Osteoblast (primary cell): ENCODE results near the gene NMNAT3. TPM values are rescaled to one million over a fixed set of nuclear protein-coding genes. Genes with fewer than 3 reads are reported as not detected.

ENCODE experiments used
- DNase-seq: peaks from one replicate; pipeline ENCODE4 v3.0.0; 2011; ENCODE audit warnings: low spot score, mixed read lengths; ENCODE audit not compliant: insufficient read length; ENCODE audit errors: missing footprints
- H2AFZ ChIP-seq: 2 replicates; pipeline ENCODE4 v1.6.0; 2011; ENCODE audit warnings: mild to moderate bottlenecking, low read length
- H3K27ac ChIP-seq: 2 replicates; pipeline ENCODE4 v1.5.1; 2011; ENCODE audit warnings: mild to moderate bottlenecking, low read depth, low read length, moderate library complexity
- H3K27me3 ChIP-seq: 2 replicates; pipeline ENCODE4 v1.6.0; 2012; ENCODE audit warnings: mild to moderate bottlenecking, control low read depth, inconsistent platforms, low read length, moderate library complexity; ENCODE audit not compliant: insufficient read depth
- H3K36me3 ChIP-seq: 2 replicates; pipeline ENCODE4 v1.5.1; 2011; ENCODE audit warnings: mild to moderate bottlenecking, low read length, control low read depth, moderate library complexity; ENCODE audit not compliant: insufficient read depth
- H3K4me1 ChIP-seq: 2 replicates; pipeline ENCODE4 v1.5.1; 2011; ENCODE audit warnings: mild to moderate bottlenecking, low read length, control low read depth, moderate library complexity; ENCODE audit not compliant: insufficient read depth
- H3K4me2 ChIP-seq: 2 replicates; pipeline ENCODE4 v1.6.0; 2011; ENCODE audit warnings: mild to moderate bottlenecking, low read length; ENCODE audit not compliant: insufficient read depth
- H3K4me3 ChIP-seq: fragments of 200-600 bp; sonication (generic); 3 replicates; pipeline ENCODE4 v1.5.1; 2012; ENCODE audit warnings: mild to moderate bottlenecking, low read length, inconsistent platforms; ENCODE audit not compliant: insufficient read depth
- H3K79me2 ChIP-seq: 2 replicates; pipeline ENCODE4 v1.6.0; 2012; ENCODE audit warnings: mild to moderate bottlenecking, low read length, control low read depth, inconsistent platforms; ENCODE audit not compliant: insufficient read depth
- H3K9me3 ChIP-seq: 2 replicates; pipeline ENCODE4 v1.5.1; 2011; ENCODE audit warnings: low read depth, low read length, control low read depth
- H4K20me1 ChIP-seq: 2 replicates; pipeline ENCODE4 v1.6.0; 2012; ENCODE audit warnings: mild to moderate bottlenecking, low read length, control low read depth; ENCODE audit not compliant: insufficient read depth
- total RNA-seq: library from RNA; depleted of rRNA; stranded (reverse); fragments of >200 nt; gene quantifications from 2 replicates; pipeline ENCODE4 v1.2.3, GENCODE V29; 2012
- TF ChIP-seq, protein P1 (sequence below): IDR thresholded peaks from 2 replicates; pipeline ENCODE4 v1.5.1; 2011; ENCODE audit warnings: mild to moderate bottlenecking, low read depth, low read length, moderate library complexity; ENCODE audit errors: extremely low read depth

Gene NMNAT3
- total RNA-seq, 1 donor: 0.36 TPM

DNA sequence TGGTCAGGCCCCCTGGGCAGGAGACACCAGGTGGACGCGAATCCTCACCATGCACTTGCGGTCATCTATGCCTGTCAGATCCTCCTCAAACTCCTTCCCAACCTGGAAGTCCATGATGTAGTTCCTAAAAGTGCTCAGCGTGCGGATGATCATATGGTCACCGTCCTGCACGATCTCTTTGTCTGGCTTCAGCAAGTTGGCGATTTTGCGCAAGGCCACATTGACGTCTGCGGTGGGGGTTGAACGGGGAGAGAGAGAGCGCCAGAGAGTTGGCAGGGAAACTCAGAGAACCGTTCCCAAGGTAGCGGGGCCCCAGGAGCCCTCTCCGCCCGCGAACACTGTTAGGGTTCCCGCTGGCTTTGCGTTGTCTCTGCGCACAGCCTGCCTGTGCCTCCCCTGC lies 139.0 kb downstream of the NMNAT3 start:
- Histone ChIP-seq H3K36me3 (no peaks in the 10 kb centered on the region), H3K27me3 (peaks cover 4% of the 10 kb centered on the region), H3K9me3 (no peaks in the 10 kb centered on the region), H3K79me2 (no peaks in the 10 kb centered on the region), H3K27ac (no peak overlapping the region), H2AFZ (no peak overlapping the region), H3K4me2 (no peak overlapping the region), H3K4me3 (peak overlapping the region; percentile 64), H4K20me1 (no peaks in the 10 kb centered on the region), H3K4me1 (peaks cover 11% of the 10 kb centered on the region)
- DNase-seq: no peak
- TF ChIP-seq, protein P1, sequence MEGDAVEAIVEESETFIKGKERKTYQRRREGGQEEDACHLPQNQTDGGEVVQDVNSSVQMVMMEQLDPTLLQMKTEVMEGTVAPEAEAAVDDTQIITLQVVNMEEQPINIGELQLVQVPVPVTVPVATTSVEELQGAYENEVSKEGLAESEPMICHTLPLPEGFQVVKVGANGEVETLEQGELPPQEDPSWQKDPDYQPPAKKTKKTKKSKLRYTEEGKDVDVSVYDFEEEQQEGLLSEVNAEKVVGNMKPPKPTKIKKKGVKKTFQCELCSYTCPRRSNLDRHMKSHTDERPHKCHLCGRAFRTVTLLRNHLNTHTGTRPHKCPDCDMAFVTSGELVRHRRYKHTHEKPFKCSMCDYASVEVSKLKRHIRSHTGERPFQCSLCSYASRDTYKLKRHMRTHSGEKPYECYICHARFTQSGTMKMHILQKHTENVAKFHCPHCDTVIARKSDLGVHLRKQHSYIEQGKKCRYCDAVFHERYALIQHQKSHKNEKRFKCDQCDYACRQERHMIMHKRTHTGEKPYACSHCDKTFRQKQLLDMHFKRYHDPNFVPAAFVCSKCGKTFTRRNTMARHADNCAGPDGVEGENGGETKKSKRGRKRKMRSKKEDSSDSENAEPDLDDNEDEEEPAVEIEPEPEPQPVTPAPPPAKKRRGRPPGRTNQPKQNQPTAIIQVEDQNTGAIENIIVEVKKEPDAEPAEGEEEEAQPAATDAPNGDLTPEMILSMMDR: no peak

DNA sequence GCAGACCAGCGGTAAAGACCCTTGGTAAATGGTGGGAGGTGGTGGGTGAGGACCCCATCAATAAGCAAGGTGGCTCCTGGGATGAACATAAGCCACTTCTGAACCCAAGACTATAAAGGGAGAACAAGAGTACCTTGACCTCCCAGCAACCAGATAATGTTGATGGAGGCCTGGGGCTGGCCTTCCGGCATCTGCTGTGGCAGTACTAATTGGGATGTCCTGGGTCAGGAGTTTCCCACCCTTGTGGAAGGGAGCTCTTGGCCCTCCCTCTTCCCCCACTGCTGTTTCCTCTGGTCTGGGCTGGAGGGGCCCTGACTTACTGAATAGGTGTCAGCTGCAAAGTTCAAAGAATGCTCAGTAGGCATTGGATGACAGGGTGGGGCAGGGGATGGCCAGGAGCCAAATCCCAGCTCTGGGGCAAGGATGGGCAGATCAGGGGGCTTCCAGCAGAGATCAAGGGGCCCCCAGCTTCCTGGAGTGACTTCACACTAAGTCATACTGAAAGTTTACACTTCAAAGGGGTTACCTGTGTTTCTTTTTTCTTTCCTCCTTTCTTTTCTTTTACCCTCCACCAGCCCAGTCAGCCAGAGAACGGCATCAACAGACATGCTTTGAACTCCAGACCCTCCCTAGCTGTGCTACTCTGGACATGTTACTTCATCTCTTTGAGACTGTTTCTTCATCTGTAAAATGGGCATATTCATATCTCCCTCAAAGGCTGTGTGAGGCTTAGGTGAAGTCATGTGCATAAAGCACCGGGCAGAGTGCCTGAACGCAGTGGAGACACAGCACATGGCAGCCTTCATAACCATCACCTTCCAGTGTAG lies 139.8 kb downstream of the NMNAT3 start:
- TF ChIP-seq, protein P1: no peak
- H3K27me3 ChIP-seq: peaks cover 4% of the 10 kb centered on the region
- no peak overlapping the region for H3K27ac ChIP-seq
- no peaks in the 10 kb centered on the region for H4K20me1 ChIP-seq
- no peak overlapping the region for H2AFZ ChIP-seq
- no peaks in the 10 kb centered on the region for H3K79me2 ChIP-seq
- DNase-seq: peak; percentile 70
- H3K36me3 ChIP-seq: no peaks in the 10 kb centered on the region
- peaks cover 11% of the 10 kb centered on the region for H3K4me1 ChIP-seq
- no peaks in the 10 kb centered on the region for H3K9me3 ChIP-seq
- H3K4me2 ChIP-seq: no peak overlapping the region
- H3K4me3 ChIP-seq: no peak overlapping the region

DNA sequence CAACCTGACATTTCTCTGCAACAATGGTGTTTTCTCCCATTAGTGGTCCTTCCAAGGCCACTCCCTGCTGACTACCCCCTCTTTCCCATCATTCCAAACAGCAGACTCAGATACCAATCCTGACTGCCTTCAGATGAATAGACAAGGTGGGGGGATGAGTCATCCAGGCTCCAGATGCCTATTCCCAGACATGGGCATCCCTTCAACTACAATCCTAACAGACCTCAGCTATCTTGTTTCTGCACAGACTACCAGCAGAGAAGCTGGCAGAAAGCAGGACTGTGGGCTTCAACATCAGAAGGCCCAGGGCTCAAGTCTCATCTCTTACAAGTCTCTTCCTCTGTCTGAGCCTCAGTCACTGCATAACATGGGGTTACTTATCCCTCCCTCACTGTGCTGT lies 140.4 kb downstream of the NMNAT3 start:
- H3K27ac ChIP-seq: no peak overlapping the region
- no peaks in the 10 kb centered on the region for H4K20me1 ChIP-seq
- H3K4me2 ChIP-seq: no peak overlapping the region
- H3K79me2 ChIP-seq: no peaks in the 10 kb centered on the region
- no peak overlapping the region for H3K4me3 ChIP-seq
- H3K27me3 ChIP-seq: peaks cover 4% of the 10 kb centered on the region
- DNase-seq: no peak
- no peaks in the 10 kb centered on the region for H3K36me3 ChIP-seq
- H2AFZ ChIP-seq: no peak overlapping the region
- TF ChIP-seq, protein P1: no peak
- H3K4me1 ChIP-seq: peaks cover 11% of the 10 kb centered on the region
- H3K9me3 ChIP-seq: no peaks in the 10 kb centered on the region

DNA sequence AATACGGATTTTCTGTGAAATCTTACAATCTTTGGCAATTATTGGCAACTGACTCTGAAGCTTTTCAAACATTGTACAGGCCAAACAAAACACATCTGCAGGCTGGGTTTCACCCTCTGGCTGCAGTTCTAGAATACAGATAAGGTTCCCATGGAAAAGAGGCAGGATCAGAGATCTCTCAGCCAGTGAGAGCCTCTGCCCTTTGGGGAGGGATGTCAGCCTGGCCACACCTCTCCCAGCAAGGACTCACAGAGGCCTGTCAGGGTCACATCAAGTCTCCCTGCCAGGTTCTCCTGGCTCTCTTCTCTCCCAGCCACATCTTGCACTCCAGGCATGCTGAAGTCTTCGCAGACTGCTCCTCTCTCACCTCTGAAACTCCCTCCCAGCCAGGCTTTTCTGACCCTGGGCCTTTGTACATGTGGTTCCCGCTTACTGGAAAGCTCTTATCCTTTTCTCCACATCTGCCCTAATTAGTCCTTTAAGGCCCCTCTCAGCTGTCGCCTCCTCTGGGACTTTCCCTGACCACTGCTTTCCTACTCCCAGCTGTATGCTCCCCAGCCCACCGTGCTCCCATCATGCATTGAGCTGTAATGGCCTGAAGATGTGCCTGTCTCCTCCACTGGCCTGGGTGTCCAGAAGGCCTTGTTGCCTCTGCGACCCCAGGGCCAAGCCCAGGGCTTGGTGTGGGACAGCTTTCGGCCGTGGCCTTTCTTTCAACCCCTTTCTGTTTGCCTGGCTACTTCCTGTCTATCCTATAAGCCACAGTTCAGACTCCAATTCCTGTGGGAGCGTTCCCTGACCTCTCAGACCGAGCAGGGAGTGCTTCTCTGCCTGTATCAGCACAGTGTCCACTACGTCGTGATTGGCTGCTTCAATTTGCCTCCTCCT lies 142.5 kb downstream of the NMNAT3 start:
- Histone ChIP-seq H3K4me2 (peak overlapping the region; percentile 12), H3K9me3 (no peaks in the 10 kb centered on the region), H3K27ac (no peak overlapping the region), H3K36me3 (no peaks in the 10 kb centered on the region), H3K4me1 (peaks cover 11% of the 10 kb centered on the region), H4K20me1 (no peaks in the 10 kb centered on the region), H2AFZ (no peak overlapping the region), H3K79me2 (no peaks in the 10 kb centered on the region), H3K27me3 (peaks cover 4% of the 10 kb centered on the region), H3K4me3 (no peak overlapping the region)
- TF ChIP-seq, protein P1: no peak
- peak; percentile 93 for DNase-seq
